Measurements from ENCODE around the gene KIF13A.

The KIF13A gene

DNA sequence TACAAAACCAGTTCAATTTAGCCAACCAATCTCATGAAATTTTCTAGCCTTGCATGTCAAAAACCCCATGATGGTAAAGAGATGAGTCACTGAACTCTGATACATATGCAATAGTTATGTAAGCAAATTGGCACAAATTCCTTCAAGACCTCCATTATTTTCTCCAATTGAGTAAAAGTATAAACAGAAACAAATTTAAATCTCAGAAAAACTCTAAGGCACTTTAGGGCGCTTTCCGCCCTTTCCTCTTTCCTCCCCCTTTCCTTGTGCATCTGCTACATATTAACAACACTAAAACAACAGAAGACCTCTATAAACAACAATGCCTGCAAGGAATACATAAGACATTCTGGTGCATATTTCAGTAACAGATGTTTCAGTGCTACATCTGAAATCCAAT, 48.5 kb downstream of the KIF13A start:
- Histone ChIP-seq H3K36me3 (ENCODE audit: insufficient read depth) (no peaks in the 10 kb centered on the region), H3K27me3 (ENCODE audit: insufficient read depth, low read depth) (no peaks in the 10 kb centered on the region), H2AFZ (ENCODE audit: low read depth) (no peak overlapping the region), H4K20me1 (ENCODE audit: insufficient read depth) (no peaks in the 10 kb centered on the region), H3K79me2 (ENCODE audit: insufficient read depth, low read depth) (no peaks in the 10 kb centered on the region), H3K27ac (no peak overlapping the region), H3K4me2 (no peak overlapping the region), H3K9ac (no peak overlapping the region), H3K4me3 (IDR thresholded peaks at IDR 0.05; ENCODE audit: insufficient read depth, low read depth, low read length) (no peak overlapping the region), H3K4me1 (ENCODE audit: low read depth, poor library complexity, severe bottlenecking) (no peaks in the 10 kb centered on the region)
- no peak for TF ChIP-seq CTCF (conservative IDR thresholded peaks at IDR 0.05; ENCODE audit: low read depth, low read length)

GRCh38 chr6:17935188-17936149, 52.0 kb downstream of the KIF13A start:
- Histone ChIP-seq H3K27me3 (ENCODE audit: insufficient read depth, low read depth) (no peaks in the 10 kb centered on the region), H3K4me1 (ENCODE audit: low read depth, poor library complexity, severe bottlenecking) (no peaks in the 10 kb centered on the region), H3K4me3 (IDR thresholded peaks at IDR 0.05; ENCODE audit: insufficient read depth, low read depth, low read length) (no peak overlapping the region), H3K9ac (no peak overlapping the region), H4K20me1 (ENCODE audit: insufficient read depth) (no peaks in the 10 kb centered on the region), H3K4me2 (no peak overlapping the region), H3K79me2 (ENCODE audit: insufficient read depth, low read depth) (no peaks in the 10 kb centered on the region), H3K36me3 (ENCODE audit: insufficient read depth) (no peaks in the 10 kb centered on the region), H2AFZ (ENCODE audit: low read depth) (no peak overlapping the region), H3K27ac (no peak overlapping the region)
- no peak for TF ChIP-seq CTCF (conservative IDR thresholded peaks at IDR 0.05; ENCODE audit: low read depth, low read length)

DNA sequence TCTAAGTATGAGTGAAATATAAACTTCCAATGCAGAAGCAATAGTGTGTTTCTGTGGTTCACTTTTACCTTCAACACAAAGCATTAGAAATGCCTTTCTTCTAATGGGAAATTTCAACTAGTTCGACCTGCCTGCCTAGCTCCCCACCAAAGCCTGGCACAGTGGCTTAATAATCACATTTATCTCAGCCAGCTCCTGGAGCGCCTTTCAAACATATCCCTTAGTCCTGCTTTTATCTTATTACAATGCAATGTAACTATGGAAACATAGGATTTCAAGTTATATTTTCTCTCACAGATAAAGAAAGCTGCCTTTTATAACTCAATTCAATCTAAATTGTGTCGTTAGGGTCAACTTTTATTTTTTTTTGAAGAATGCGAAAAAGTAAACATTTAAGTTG, 53.7 kb downstream of the KIF13A start:
- Histone ChIP-seq H4K20me1 (ENCODE audit: insufficient read depth) (no peaks in the 10 kb centered on the region), H3K79me2 (ENCODE audit: insufficient read depth, low read depth) (no peaks in the 10 kb centered on the region), H3K27me3 (ENCODE audit: insufficient read depth, low read depth) (no peaks in the 10 kb centered on the region), H3K36me3 (ENCODE audit: insufficient read depth) (no peaks in the 10 kb centered on the region), H3K4me2 (no peak overlapping the region), H3K4me1 (ENCODE audit: low read depth, poor library complexity, severe bottlenecking) (no peaks in the 10 kb centered on the region), H3K9ac (no peak overlapping the region), H3K27ac (no peak overlapping the region), H2AFZ (ENCODE audit: low read depth) (no peak overlapping the region), H3K4me3 (IDR thresholded peaks at IDR 0.05; ENCODE audit: insufficient read depth, low read depth, low read length) (no peak overlapping the region)
- TF ChIP-seq CTCF (conservative IDR thresholded peaks at IDR 0.05; ENCODE audit: low read depth, low read length) = no peak

DNA sequence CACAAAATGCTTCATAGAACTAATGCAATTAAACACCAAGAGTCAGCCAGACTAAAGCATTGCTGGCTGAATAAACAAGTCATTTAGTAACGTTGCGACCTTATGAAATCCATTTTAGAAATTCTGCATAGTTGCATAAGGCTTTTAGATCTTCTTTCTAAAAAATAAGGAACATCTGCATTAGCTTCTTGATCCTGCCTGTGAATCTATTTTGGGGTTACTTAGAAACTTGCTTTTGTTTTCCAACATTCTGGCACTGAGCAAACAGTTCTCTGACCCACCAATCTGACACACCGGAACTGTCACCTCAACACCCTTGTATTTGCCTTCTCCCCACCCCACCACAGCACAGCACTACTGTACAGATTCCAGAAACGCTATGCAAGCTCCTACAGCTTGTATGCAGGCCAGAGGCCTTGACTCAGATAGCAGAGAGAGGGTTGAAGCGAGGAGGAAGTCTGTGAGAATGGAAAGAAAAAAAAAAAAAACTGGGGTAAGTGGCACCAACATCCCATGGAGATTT, 55.0 kb downstream of the KIF13A start:
- no peak overlapping the region for H3K4me2 ChIP-seq
- no peaks in the 10 kb centered on the region for H3K79me2 ChIP-seq (ENCODE audit: insufficient read depth, low read depth)
- no peak overlapping the region for H3K27ac ChIP-seq

More for the DNA sequence above, 55.0 kb downstream of the KIF13A start:
- Histone ChIP-seq H3K4me3 (IDR thresholded peaks at IDR 0.05; ENCODE audit: insufficient read depth, low read depth, low read length) (no peak overlapping the region), H3K4me1 (ENCODE audit: low read depth, poor library complexity, severe bottlenecking) (no peaks in the 10 kb centered on the region), H3K9ac (no peak overlapping the region), H4K20me1 (ENCODE audit: insufficient read depth) (no peaks in the 10 kb centered on the region), H3K36me3 (ENCODE audit: insufficient read depth) (no peaks in the 10 kb centered on the region), H3K27me3 (ENCODE audit: insufficient read depth, low read depth) (no peaks in the 10 kb centered on the region), H2AFZ (ENCODE audit: low read depth) (no peak overlapping the region)
- no peak for TF ChIP-seq CTCF (conservative IDR thresholded peaks at IDR 0.05; ENCODE audit: low read depth, low read length)

Data from KMS-11 (cell line).